HepG2 (cell line): ENCODE measurements around the gene ELOVL5. TPM values are rescaled to one million over a fixed set of nuclear protein-coding genes. Genes with fewer than 3 reads are reported as not detected.
A peak's percentile ranks its signal among the peaks of the same experiment; 100 is the strongest.

Experiments used
- ADNP ChIP-seq: sonication (generic); formaldehyde crosslinking; IDR thresholded peaks from 2 replicates; pipeline ENCODE4 v1.4.0; 2020; ENCODE audit warnings: missing genetic modification reagents
- HIVEP1 ChIP-seq: sonication (generic); formaldehyde crosslinking; IDR thresholded peaks from 2 replicates; pipeline ENCODE4 v1.4.0; 2020; ENCODE audit warnings: mild to moderate bottlenecking, missing genetic modification reagents
- MAZ ChIP-seq, 2 experiments: sonication (generic) in 1 of 2; formaldehyde crosslinking in 1 of 2; IDR thresholded peaks; 2 replicates each; pipeline versions ENCODE4 v1.5.0 to v1.6.1; 2012 to 2020; ENCODE audit warnings: low read depth in 2 of 2, mild to moderate bottlenecking in 2 of 2, borderline replicate concordance in 1 of 2, improper control_type of control experiment in 1 of 2, low read length in 1 of 2, missing genetic modification reagents in 1 of 2, moderate library complexity in 1 of 2
- MEF2D ChIP-seq: sonication (generic); formaldehyde crosslinking; IDR thresholded peaks from 2 replicates; pipeline ENCODE4 v1.5.1; 2020; ENCODE audit warnings: mild to moderate bottlenecking, missing genetic modification reagents
- MZF1 ChIP-seq: sonication (generic); formaldehyde crosslinking; IDR thresholded peaks from 2 replicates; pipeline ENCODE4 v1.8.1; 2023; ENCODE audit warnings: mild to moderate bottlenecking, missing genetic modification reagents, borderline replicate concordance
- NCOA1 ChIP-seq: sonication (generic); formaldehyde crosslinking; IDR thresholded peaks from 2 replicates; pipeline ENCODE4 v1.9.0; 2021; ENCODE audit warnings: missing genetic modification reagents
- PTBP1 ChIP-seq: fragments of 200-400 bp; formaldehyde crosslinking; IDR thresholded peaks from 2 replicates; pipeline ENCODE4 v1.6.1; 2018; ENCODE audit warnings: low read length, low read depth; ENCODE audit not compliant: poor library complexity, severe bottlenecking
- RBM39 ChIP-seq: fragments of 200-400 bp; formaldehyde crosslinking; IDR thresholded peaks from one replicate; pipeline ENCODE4 v1.6.1; 2018; ENCODE audit warnings: antibody characterized with exemption, mild to moderate bottlenecking, low read depth, low read length; ENCODE audit not compliant: poor library complexity, severe bottlenecking
- REL ChIP-seq: sonication (generic); formaldehyde crosslinking; conservative IDR thresholded peaks from 2 replicates; pipeline ENCODE4 v1.8.0; 2022; ENCODE audit warnings: mild to moderate bottlenecking, missing genetic modification reagents, moderate library complexity
- SAFB2 ChIP-seq: sonication (generic); formaldehyde crosslinking; IDR thresholded peaks from 2 replicates; pipeline ENCODE4 v1.5.1; 2020; ENCODE audit warnings: missing genetic modification reagents, low read depth, mild to moderate bottlenecking, borderline replicate concordance
- SIN3A ChIP-seq: IDR thresholded peaks from 2 replicates; pipeline ENCODE4 v1.6.1; 2011; ENCODE audit warnings: low read depth, mild to moderate bottlenecking, control low read depth, low read length, borderline replicate concordance
- SKI ChIP-seq: fragments of 450-650 bp; IDR thresholded peaks from one replicate; pipeline ENCODE4 v1.6.1; 2018; ENCODE audit warnings: mild to moderate bottlenecking; ENCODE audit not compliant: partially characterized antibody
- SMAD1 ChIP-seq: sonication (generic); formaldehyde crosslinking; IDR thresholded peaks from 2 replicates; pipeline ENCODE4 v1.4.0; 2020; ENCODE audit warnings: missing genetic modification reagents, low read depth, mild to moderate bottlenecking, borderline replicate concordance
- STAG1 ChIP-seq: sonication (generic); formaldehyde crosslinking; IDR thresholded peaks from 2 replicates; pipeline ENCODE4 v1.4.0; 2020; ENCODE audit warnings: missing genetic modification reagents
- SYNCRIP ChIP-seq: fragments of 200-400 bp; formaldehyde crosslinking; IDR thresholded peaks from 2 replicates; pipeline ENCODE4 v1.6.1; 2018; ENCODE audit warnings: mild to moderate bottlenecking, low read depth, low read length; ENCODE audit not compliant: insufficient read depth
- ZNF451 ChIP-seq: sonication (generic); formaldehyde crosslinking; IDR thresholded peaks from 2 replicates; pipeline ENCODE4 v1.5.0; 2020; ENCODE audit warnings: mild to moderate bottlenecking, missing genetic modification reagents
- ZNF790 ChIP-seq: sonication (generic); formaldehyde crosslinking; IDR thresholded peaks from 2 replicates; pipeline ENCODE4 v1.8.0; 2022; ENCODE audit warnings: missing genetic modification reagents, mild to moderate bottlenecking, borderline replicate concordance
- ZSCAN30 ChIP-seq: sonication (generic); formaldehyde crosslinking; IDR thresholded peaks from 2 replicates; pipeline ENCODE4 v1.5.0; 2020; ENCODE audit warnings: mild to moderate bottlenecking, missing genetic modification reagents
- polyA plus RNA-seq, 8 experiments: library from polyadenylated mRNA; depleted of rRNA in 3 of 8; stranded (reverse) in 7 of 8; unstranded in 1 of 8; fragments of >200 nt; fragmentation: Illumina TruSeq in 4 of 8; extraction: Trizol in 4 of 8; gene quantifications; 2 replicates each; pipeline versions ENCODE4 v1.2.1 to v1.2.3, GENCODE V29; 2011 to 2016; ENCODE audit warnings: low read depth in 4 of 8, missing spikeins in 1 of 8, mixed read lengths in 1 of 8; ENCODE audit not compliant: insufficient read depth in 1 of 8
- total RNA-seq, 5 experiments: library from RNA; depleted of rRNA; stranded (reverse); fragments of >200 nt; fragmentation: Illumina TruSeq; extraction: Trizol; gene quantifications; 2 replicates each; pipeline ENCODE4 v1.2.3, GENCODE V29; 2016; ENCODE audit warnings: low read depth in 1 of 5
- TF ChIP-seq, protein P1 (sequence below): sonication (generic); formaldehyde crosslinking; conservative IDR thresholded peaks from 2 replicates; pipeline ENCODE4 v1.4.0; 2020; ENCODE audit warnings: missing genetic modification reagents
- TF ChIP-seq, protein P2 (sequence below), 2 experiments: fragments of 450-650 bp in 1 of 2; sonication (generic) in 1 of 2; formaldehyde crosslinking; IDR thresholded peaks; 2 replicates each; pipeline versions ENCODE4 v1.5.0 to v1.8.0; 2020 to 2022; ENCODE audit warnings: mild to moderate bottlenecking in 1 of 2, missing genetic modification reagents in 1 of 2
- TF ChIP-seq, protein P3 (sequence below): sonication (generic); formaldehyde crosslinking; IDR thresholded peaks from 2 replicates; pipeline ENCODE4 v1.8.0; 2022; ENCODE audit warnings: low read depth, missing genetic modification reagents
- TF ChIP-seq, protein P4 (sequence below): sonication (generic); formaldehyde crosslinking; IDR thresholded peaks from 2 replicates; pipeline ENCODE4 v1.4.0; 2020; ENCODE audit warnings: missing genetic modification reagents

The ELOVL5 gene
- total and polyA plus RNA-seq, 2 of the 13 experiments (the other 11 are each of a cell fraction or from before 2014, with no cell fraction given), result 50.1 to 72.4 TPM

DNA sequence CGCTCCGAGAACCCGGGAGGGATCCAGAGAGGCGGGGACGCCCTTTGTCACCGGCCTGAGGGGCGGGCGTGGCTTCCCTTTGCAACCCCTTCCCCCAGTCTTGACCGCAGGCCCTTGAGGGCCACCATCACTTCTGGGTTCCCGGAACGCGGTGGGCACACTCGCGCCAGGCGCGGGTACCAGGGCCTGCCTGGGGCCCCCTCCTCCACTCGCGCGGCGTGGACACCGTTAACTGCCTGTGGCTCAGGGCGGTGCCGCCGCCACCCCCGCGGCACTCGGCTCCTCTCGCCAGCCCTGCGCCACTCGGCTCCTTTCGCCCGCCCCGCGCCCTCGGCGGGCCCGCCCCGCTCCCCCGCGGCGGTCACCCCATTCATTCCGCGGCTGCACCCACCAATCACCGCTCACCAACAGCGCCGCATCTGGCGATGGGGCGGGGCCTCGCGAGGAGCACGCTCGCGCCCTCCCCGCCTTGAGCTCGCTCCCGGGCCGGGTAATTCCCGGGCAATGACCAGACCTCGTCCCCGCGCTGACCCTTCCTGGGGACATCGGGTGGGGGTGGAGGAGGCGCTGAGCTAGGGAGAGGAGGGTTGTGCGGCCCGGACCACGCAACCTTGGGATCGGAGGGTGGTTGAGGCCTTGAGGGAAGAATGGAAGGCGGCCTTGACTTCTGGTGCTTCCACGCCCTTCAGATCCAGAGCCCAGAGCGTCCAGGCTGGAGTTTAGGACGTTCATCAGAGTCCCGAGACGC is 10.5 kb upstream of the ELOVL5 start (continued):
- TF ChIP-seq, protein P1, sequence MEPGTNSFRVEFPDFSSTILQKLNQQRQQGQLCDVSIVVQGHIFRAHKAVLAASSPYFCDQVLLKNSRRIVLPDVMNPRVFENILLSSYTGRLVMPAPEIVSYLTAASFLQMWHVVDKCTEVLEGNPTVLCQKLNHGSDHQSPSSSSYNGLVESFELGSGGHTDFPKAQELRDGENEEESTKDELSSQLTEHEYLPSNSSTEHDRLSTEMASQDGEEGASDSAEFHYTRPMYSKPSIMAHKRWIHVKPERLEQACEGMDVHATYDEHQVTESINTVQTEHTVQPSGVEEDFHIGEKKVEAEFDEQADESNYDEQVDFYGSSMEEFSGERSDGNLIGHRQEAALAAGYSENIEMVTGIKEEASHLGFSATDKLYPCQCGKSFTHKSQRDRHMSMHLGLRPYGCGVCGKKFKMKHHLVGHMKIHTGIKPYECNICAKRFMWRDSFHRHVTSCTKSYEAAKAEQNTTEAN (CRISPR knock-in tag), result peak; percentile 54; the same call in 1 of the 2 replicates
- peak; percentile 83 for TF ChIP-seq HIVEP1 (CRISPR knock-in tag)
- TF ChIP-seq ZSCAN30, result no peak; the same call in none of the 2 replicates
- TF ChIP-seq REL (CRISPR knock-in tag), result peak; percentile 40; the same call in 1 of the 2 replicates
- TF ChIP-seq, protein P2, sequence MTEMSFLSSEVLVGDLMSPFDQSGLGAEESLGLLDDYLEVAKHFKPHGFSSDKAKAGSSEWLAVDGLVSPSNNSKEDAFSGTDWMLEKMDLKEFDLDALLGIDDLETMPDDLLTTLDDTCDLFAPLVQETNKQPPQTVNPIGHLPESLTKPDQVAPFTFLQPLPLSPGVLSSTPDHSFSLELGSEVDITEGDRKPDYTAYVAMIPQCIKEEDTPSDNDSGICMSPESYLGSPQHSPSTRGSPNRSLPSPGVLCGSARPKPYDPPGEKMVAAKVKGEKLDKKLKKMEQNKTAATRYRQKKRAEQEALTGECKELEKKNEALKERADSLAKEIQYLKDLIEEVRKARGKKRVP (CRISPR knock-in tag; IDR thresholded peaks at IDR 0.05), result peak in 1 of 2 experiments; percentile 63; a peak in 2 of 4 replicates
- TF ChIP-seq STAG1, result 0 out of 2 replicates have a peak, but pooled peaks have one; percentile 18
- peak; percentile 93 for TF ChIP-seq SKI
- TF ChIP-seq PTBP1, result no peak
- no peak for TF ChIP-seq SYNCRIP
- peak; percentile 86 for TF ChIP-seq SAFB2 (CRISPR knock-in tag)
- TF ChIP-seq MZF1 (CRISPR knock-in tag), result no peak; the same call in 1 of the 2 replicates
- TF ChIP-seq, protein P3, sequence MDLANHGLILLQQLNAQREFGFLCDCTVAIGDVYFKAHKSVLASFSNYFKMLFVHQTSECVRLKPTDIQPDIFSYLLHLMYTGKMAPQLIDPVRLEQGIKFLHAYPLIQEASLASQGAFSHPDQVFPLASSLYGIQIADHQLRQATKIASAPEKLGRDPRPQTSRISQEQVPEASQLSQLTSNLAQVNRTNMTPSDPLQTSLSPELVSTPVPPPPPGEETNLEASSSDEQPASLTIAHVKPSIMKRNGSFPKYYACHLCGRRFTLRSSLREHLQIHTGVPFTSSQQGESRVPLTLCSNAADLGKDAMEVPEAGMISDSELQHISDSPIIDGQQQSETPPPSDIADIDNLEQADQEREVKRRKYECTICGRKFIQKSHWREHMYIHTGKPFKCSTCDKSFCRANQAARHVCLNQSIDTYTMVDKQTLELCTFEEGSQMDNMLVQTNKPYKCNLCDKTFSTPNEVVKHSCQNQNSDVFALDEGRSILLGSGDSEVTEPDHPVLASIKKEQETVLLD, result peak; percentile 60; the same call in 1 of the 2 replicates
- peak; percentile 55; the same call in 1 of the 2 replicates for TF ChIP-seq SIN3A
- TF ChIP-seq SMAD1, result peak; percentile 98; the same call in 1 of the 2 replicates
- peak; percentile 72; the same call in 1 of the 2 replicates for TF ChIP-seq ZNF451 (CRISPR knock-in tag)
- peak; percentile 29; the same call in 1 of the 2 replicates for TF ChIP-seq NCOA1
- TF ChIP-seq MEF2D (CRISPR knock-in tag), result peak; percentile 77
- peak; percentile 98 for TF ChIP-seq MAZ (IDR thresholded peaks at IDR 0.05; ENCODE audit: borderline replicate concordance, low read depth, low read length)
- peak; percentile 98 for TF ChIP-seq MAZ (CRISPR knock-in tag; IDR thresholded peaks at IDR 0.05; ENCODE audit: low read depth)
- TF ChIP-seq ADNP (CRISPR knock-in tag), result no peak
- TF ChIP-seq ZNF790 (CRISPR knock-in tag), result peak; percentile 83; the same call in 1 of the 2 replicates
- TF ChIP-seq RBM39, result peak; percentile 32
- TF ChIP-seq, protein P4, sequence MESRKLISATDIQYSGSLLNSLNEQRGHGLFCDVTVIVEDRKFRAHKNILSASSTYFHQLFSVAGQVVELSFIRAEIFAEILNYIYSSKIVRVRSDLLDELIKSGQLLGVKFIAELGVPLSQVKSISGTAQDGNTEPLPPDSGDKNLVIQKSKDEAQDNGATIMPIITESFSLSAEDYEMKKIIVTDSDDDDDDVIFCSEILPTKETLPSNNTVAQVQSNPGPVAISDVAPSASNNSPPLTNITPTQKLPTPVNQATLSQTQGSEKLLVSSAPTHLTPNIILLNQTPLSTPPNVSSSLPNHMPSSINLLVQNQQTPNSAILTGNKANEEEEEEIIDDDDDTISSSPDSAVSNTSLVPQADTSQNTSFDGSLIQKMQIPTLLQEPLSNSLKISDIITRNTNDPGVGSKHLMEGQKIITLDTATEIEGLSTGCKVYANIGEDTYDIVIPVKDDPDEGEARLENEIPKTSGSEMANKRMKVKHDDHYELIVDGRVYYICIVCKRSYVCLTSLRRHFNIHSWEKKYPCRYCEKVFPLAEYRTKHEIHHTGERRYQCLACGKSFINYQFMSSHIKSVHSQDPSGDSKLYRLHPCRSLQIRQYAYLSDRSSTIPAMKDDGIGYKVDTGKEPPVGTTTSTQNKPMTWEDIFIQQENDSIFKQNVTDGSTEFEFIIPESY, result no peak
